Liver (tissue), 9 donors: ENCODE results near the gene STK36. TPM values are rescaled to one million over a fixed set of nuclear protein-coding genes. Genes with fewer than 3 reads are reported as not detected.

ENCODE experiments used
- DNase-seq: peaks from one replicate; pipeline ENCODE4 v3.0.0-alpha.2; 2017; ENCODE audit warnings: low spot score
- H3K27ac ChIP-seq, 2 donors: one replicate each; pipeline ENCODE4 v1.7.0; 2013; ENCODE audit warnings: inconsistent platforms in 2 of 2, low read length in 2 of 2, control low read depth in 1 of 2, low read depth in 1 of 2, mild to moderate bottlenecking in 1 of 2
- H3K27me3 ChIP-seq, 4 donors: one replicate each; pipeline versions ENCODE4 v1.6.1 to v1.7.0; 2013; ENCODE audit warnings: low read length in 3 of 4, inconsistent platforms in 1 of 4, mild to moderate bottlenecking in 1 of 4, moderate library complexity in 1 of 4; ENCODE audit not compliant: control insufficient read depth in 4 of 4, insufficient read depth in 4 of 4
- H3K36me3 ChIP-seq, 4 donors: one replicate each; pipeline versions ENCODE4 v1.6.1 to v1.7.0; 2013; ENCODE audit warnings: low read length in 3 of 4, mild to moderate bottlenecking in 3 of 4, low read depth in 1 of 4, moderate library complexity in 1 of 4; ENCODE audit not compliant: control insufficient read depth in 4 of 4, insufficient read depth in 3 of 4
- H3K4me1 ChIP-seq, 4 donors: one replicate each; pipeline versions ENCODE4 v1.6.1 to v1.7.0; 2013; ENCODE audit warnings: low read length in 3 of 4, mild to moderate bottlenecking in 3 of 4, moderate library complexity in 1 of 4; ENCODE audit not compliant: control insufficient read depth in 4 of 4, insufficient read depth in 4 of 4
- H3K4me3 ChIP-seq, 3 donors: one replicate each; pipeline versions ENCODE4 v1.6.1 to v1.7.0; 2013; ENCODE audit warnings: low read length in 3 of 3, control low read depth in 1 of 3, low read depth in 1 of 3, mild to moderate bottlenecking in 1 of 3
- H3K9ac ChIP-seq, 2 donors: one replicate each; pipeline ENCODE4 v1.7.0; 2013; ENCODE audit warnings: low read length in 2 of 2, mild to moderate bottlenecking in 2 of 2, moderate library complexity in 2 of 2, control low read depth in 1 of 2, low read depth in 1 of 2
- H3K9me3 ChIP-seq, 4 donors: one replicate each; pipeline versions ENCODE4 v1.6.1 to v1.7.0; 2013; ENCODE audit warnings: low read length in 3 of 4; ENCODE audit not compliant: control insufficient read depth in 4 of 4
- EGR1 ChIP-seq, 2 donors: IDR thresholded peaks; 2 replicates each; pipeline ENCODE4 v1.6.1; 2016 to 2018; ENCODE audit warnings: antibody characterized with exemption in 2 of 2, low read depth in 2 of 2
- FOXA2 ChIP-seq: IDR thresholded peaks from 2 replicates; pipeline ENCODE4 v1.6.1; 2016; ENCODE audit warnings: antibody characterized with exemption
- GABPA ChIP-seq, 2 donors: IDR thresholded peaks in 1 of 2; conservative IDR thresholded peaks in 1 of 2; 2 replicates each; pipeline ENCODE4 v1.6.1; 2016; ENCODE audit warnings: antibody characterized with exemption in 2 of 2, mild to moderate bottlenecking in 1 of 2, moderate library complexity in 1 of 2
- HNF4A ChIP-seq, 2 donors: conservative IDR thresholded peaks; 2 replicates each; pipeline ENCODE4 v1.6.1; 2016; ENCODE audit warnings: antibody characterized with exemption in 2 of 2, mild to moderate bottlenecking in 2 of 2
- HNF4G ChIP-seq: IDR thresholded peaks from 2 replicates; pipeline ENCODE4 v1.6.1; 2016; ENCODE audit warnings: antibody characterized with exemption
- JUND ChIP-seq, 2 donors: IDR thresholded peaks; 2 replicates each; pipeline ENCODE4 v1.6.1; 2016; ENCODE audit warnings: antibody characterized with exemption in 2 of 2
- NR2F2 ChIP-seq: IDR thresholded peaks from 2 replicates; pipeline ENCODE4 v1.6.1; 2016; ENCODE audit warnings: antibody characterized with exemption
- RAD21 ChIP-seq, 2 donors: IDR thresholded peaks; 2 replicates each; pipeline ENCODE4 v1.6.1; 2016; ENCODE audit warnings: antibody characterized with exemption in 2 of 2, mild to moderate bottlenecking in 2 of 2
- RXRA ChIP-seq, 2 donors: IDR thresholded peaks; 2 replicates each; pipeline ENCODE4 v1.6.1; 2017 to 2018; ENCODE audit warnings: antibody characterized with exemption in 2 of 2, mild to moderate bottlenecking in 1 of 2
- SP1 ChIP-seq: IDR thresholded peaks from 2 replicates; pipeline ENCODE4 v1.6.1; 2018; ENCODE audit warnings: antibody characterized with exemption, mild to moderate bottlenecking
- TAF1 ChIP-seq: conservative IDR thresholded peaks from 2 replicates; pipeline ENCODE4 v1.6.1; 2016; ENCODE audit warnings: antibody characterized with exemption, mild to moderate bottlenecking
- YY1 ChIP-seq: IDR thresholded peaks from 2 replicates; pipeline ENCODE4 v1.6.1; 2016; ENCODE audit warnings: antibody characterized with exemption, mild to moderate bottlenecking
- WGBS: extraction: QIAGEN DNeasy Blood & Tissue Kit; methylation state at CpG from one replicate; pipeline ENCODE4 v1.1.7; 2013; 5-methylcytosine and 5-hydroxymethylcytosine counted together
- polyA plus RNA-seq, 2 donors: library from polyadenylated mRNA; stranded (reverse) in 1 of 2; unstranded in 1 of 2; fragments of 200-250 nt in 1 of 2; fragments of >200 nt in 1 of 2; fragmentation: Nextera tagmentation in 1 of 2; extraction: Ambion mirVana in 1 of 2; gene quantifications; one replicate each; pipeline versions ENCODE4 v1.2.1 to v1.2.3, GENCODE V29; 2013 to 2015
- total RNA-seq, 2 donors: library from RNA; depleted of rRNA; stranded (reverse); fragments of >200 nt; gene quantifications; one replicate each; pipeline ENCODE4 v1.2.3, GENCODE V29; 2014
- TF ChIP-seq, protein P1 (sequence below): IDR thresholded peaks from 2 replicates; pipeline ENCODE4 v1.6.1; 2016; ENCODE audit warnings: antibody characterized with exemption
- TF ChIP-seq, protein P2 (sequence below): IDR thresholded peaks from 2 replicates; pipeline ENCODE4 v1.6.1; 2016; ENCODE audit warnings: antibody characterized with exemption
- TF ChIP-seq, protein P3 (sequence below): IDR thresholded peaks from 2 replicates; pipeline ENCODE4 v1.6.1; 2016; ENCODE audit warnings: antibody characterized with exemption
- TF ChIP-seq, protein P4 (sequence below): IDR thresholded peaks from 2 replicates; pipeline ENCODE4 v1.6.1; 2016; ENCODE audit warnings: antibody characterized with exemption, mild to moderate bottlenecking
- donor health status: healthy.
- donor health status: healthy.
- donor health status: healthy.
- donor health status: healthy.
- donor health status: healthy.

Gene STK36
- total and polyA plus RNA-seq, 4 donors, result 5.1 to 17.2 (median 7.0) TPM

DNA sequence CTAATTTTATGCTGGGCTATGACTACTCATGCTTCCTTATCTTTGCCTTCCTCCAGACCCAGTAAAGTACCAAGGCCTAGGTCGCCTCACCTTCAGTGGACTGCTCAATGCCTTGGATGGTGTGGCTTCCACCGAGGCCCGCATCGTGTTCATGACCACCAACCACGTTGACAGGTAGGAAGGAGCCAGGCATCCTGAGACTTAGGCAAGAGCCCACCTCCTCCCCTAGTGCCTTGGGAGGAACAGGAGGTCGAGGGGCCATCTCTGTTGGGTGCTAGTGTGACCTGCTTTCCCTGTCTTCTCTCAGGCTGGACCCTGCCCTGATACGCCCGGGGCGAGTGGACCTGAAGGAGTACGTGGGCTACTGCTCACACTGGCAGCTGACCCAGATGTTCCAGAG lies 9.1 kb upstream of the STK36 start:
- Histone ChIP-seq H3K27me3 (no peaks in the 10 kb centered on the region), H3K9me3 (no peaks in the 10 kb centered on the region), H3K4me3 (no peak overlapping the region), H3K9ac (no peak overlapping the region), H3K36me3 (peaks cover 23 to 56% (median 40%) of the 10 kb centered on the region in 4 donors), H3K27ac (no peak overlapping the region), H3K4me1 (peaks cover 9 to 22% (median 14%) of the 10 kb centered on the region in 4 donors)
- 94% methylated on average over 10 of the region's 10 CpGs for WGBS
- no peak for DNase-seq
- TF ChIP-seq, protein P1, sequence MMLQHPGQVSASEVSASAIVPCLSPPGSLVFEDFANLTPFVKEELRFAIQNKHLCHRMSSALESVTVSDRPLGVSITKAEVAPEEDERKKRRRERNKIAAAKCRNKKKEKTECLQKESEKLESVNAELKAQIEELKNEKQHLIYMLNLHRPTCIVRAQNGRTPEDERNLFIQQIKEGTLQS, result no peak
- no peak for TF ChIP-seq JUND (IDR thresholded peaks at IDR 0.05)
- no peak for TF ChIP-seq GABPA (IDR thresholded peaks at IDR 0.05 in 1 of 2, conservative IDR thresholded peaks at IDR 0.05 in 1 of 2)
- no peak for TF ChIP-seq RAD21 (IDR thresholded peaks at IDR 0.05)
- no peak for TF ChIP-seq EGR1 (IDR thresholded peaks at IDR 0.05; ENCODE audit: low read depth in 2 of 2)
- no peak for TF ChIP-seq SP1

DNA sequence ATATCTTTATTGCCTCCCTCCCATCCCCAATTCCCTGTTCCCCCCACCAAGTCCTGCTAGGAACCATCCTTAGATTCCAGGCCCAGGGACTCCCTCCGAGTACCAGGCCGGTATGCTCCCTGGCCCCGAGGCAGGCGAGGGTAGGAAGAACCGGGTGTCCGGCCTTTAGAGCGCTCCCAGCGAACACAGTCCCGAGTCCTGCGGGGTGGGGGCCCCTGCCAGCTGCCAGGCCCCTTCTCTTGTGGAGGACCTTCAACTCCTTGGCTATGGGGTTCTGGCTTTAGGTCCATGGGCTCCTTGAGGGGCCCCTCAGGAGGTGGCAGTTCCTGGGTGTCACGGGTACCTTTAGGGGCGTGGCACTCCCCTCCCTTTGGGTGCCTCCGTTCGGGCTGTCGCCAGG lies 8.0 kb upstream of the STK36 start:
- 93% methylated on average over 15 of the region's 15 CpGs for WGBS
- Histone ChIP-seq H3K27me3 (no peaks in the 10 kb centered on the region), H3K27ac (no peak overlapping the region), H3K36me3 (peaks cover 26 to 60% (median 46%) of the 10 kb centered on the region in 4 donors), H3K4me1 (peaks cover 5 to 12% (median 8%) of the 10 kb centered on the region in 4 donors), H3K4me3 (no peak overlapping the region), H3K9me3 (no peaks in the 10 kb centered on the region), H3K9ac (no peak overlapping the region)
- DNase-seq, result no peak
- TF ChIP-seq, protein P2, sequence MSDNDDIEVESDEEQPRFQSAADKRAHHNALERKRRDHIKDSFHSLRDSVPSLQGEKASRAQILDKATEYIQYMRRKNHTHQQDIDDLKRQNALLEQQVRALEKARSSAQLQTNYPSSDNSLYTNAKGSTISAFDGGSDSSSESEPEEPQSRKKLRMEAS, result no peak
- TF ChIP-seq JUND (IDR thresholded peaks at IDR 0.05), result no peak
- no peak for TF ChIP-seq HNF4G
- TF ChIP-seq, protein P3, sequence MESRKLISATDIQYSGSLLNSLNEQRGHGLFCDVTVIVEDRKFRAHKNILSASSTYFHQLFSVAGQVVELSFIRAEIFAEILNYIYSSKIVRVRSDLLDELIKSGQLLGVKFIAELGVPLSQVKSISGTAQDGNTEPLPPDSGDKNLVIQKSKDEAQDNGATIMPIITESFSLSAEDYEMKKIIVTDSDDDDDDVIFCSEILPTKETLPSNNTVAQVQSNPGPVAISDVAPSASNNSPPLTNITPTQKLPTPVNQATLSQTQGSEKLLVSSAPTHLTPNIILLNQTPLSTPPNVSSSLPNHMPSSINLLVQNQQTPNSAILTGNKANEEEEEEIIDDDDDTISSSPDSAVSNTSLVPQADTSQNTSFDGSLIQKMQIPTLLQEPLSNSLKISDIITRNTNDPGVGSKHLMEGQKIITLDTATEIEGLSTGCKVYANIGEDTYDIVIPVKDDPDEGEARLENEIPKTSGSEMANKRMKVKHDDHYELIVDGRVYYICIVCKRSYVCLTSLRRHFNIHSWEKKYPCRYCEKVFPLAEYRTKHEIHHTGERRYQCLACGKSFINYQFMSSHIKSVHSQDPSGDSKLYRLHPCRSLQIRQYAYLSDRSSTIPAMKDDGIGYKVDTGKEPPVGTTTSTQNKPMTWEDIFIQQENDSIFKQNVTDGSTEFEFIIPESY, result no peak
- TF ChIP-seq HNF4A (conservative IDR thresholded peaks at IDR 0.05), result no peak
- TF ChIP-seq NR2F2, result no peak
- TF ChIP-seq FOXA2, result no peak
- TF ChIP-seq TAF1, result no peak
- TF ChIP-seq, protein P4, sequence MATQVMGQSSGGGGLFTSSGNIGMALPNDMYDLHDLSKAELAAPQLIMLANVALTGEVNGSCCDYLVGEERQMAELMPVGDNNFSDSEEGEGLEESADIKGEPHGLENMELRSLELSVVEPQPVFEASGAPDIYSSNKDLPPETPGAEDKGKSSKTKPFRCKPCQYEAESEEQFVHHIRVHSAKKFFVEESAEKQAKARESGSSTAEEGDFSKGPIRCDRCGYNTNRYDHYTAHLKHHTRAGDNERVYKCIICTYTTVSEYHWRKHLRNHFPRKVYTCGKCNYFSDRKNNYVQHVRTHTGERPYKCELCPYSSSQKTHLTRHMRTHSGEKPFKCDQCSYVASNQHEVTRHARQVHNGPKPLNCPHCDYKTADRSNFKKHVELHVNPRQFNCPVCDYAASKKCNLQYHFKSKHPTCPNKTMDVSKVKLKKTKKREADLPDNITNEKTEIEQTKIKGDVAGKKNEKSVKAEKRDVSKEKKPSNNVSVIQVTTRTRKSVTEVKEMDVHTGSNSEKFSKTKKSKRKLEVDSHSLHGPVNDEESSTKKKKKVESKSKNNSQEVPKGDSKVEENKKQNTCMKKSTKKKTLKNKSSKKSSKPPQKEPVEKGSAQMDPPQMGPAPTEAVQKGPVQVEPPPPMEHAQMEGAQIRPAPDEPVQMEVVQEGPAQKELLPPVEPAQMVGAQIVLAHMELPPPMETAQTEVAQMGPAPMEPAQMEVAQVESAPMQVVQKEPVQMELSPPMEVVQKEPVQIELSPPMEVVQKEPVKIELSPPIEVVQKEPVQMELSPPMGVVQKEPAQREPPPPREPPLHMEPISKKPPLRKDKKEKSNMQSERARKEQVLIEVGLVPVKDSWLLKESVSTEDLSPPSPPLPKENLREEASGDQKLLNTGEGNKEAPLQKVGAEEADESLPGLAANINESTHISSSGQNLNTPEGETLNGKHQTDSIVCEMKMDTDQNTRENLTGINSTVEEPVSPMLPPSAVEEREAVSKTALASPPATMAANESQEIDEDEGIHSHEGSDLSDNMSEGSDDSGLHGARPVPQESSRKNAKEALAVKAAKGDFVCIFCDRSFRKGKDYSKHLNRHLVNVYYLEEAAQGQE, result no peak
- TF ChIP-seq YY1, result no peak
- TF ChIP-seq GABPA (IDR thresholded peaks at IDR 0.05 in 1 of 2, conservative IDR thresholded peaks at IDR 0.05 in 1 of 2), result no peak
- no peak for TF ChIP-seq SP1
- TF ChIP-seq RXRA (IDR thresholded peaks at IDR 0.05), result no peak
- TF ChIP-seq, protein P1, result no peak
- TF ChIP-seq RAD21 (IDR thresholded peaks at IDR 0.05), result no peak
